ENCODE results near the gene GALNTL6.
"Not testable (repeated sequence)": the region's sequence is repeated elsewhere in the genome, so short reads cannot be mapped to it uniquely, and the experiment has no call there.

The GALNTL6 gene

GRCh38 chr4:172666711-172667368 is 853.6 kb downstream of the GALNTL6 start:
- DNase-seq (ENCODE audit: low spot score) = peak; percentile 2

GRCh38 chr4:172674811-172675210 is 861.6 kb downstream of the GALNTL6 start:
- no peak for DNase-seq (ENCODE audit: low spot score)

GRCh38 chr4:172675232-172675631 is 862.0 kb downstream of the GALNTL6 start:
- no peak for DNase-seq (ENCODE audit: low spot score)

GRCh38 chr4:172680691-172681090 is 867.5 kb downstream of the GALNTL6 start:
- DNase-seq (ENCODE audit: low spot score) = no peak

GRCh38 chr4:172683021-172683420 is 869.8 kb downstream of the GALNTL6 start:
- no peak for DNase-seq (ENCODE audit: low spot score)

- DNase-seq (ENCODE audit: low spot score) = no peak
These were observed 872.8 kb downstream of the GALNTL6 start for GRCh38 chr4:172686021-172686420.

- DNase-seq (ENCODE audit: low spot score) = no peak
These were observed 875.3 kb downstream of the GALNTL6 start for GRCh38 chr4:172688534-172688933.

GRCh38 chr4:172691552-172691951 is 878.3 kb downstream of the GALNTL6 start:
- DNase-seq (ENCODE audit: low spot score) = no peak

GRCh38 chr4:172692701-172693100 is 879.5 kb downstream of the GALNTL6 start:
- DNase-seq (ENCODE audit: low spot score) = no peak

- DNase-seq (ENCODE audit: low spot score) = no peak
These were observed 885.1 kb downstream of the GALNTL6 start for GRCh38 chr4:172698256-172698655.

GRCh38 chr4:172705565-172705964 is 892.4 kb downstream of the GALNTL6 start:
- DNase-seq (ENCODE audit: low spot score) = no peak

GRCh38 chr4:172706000-172706399 is 892.8 kb downstream of the GALNTL6 start:
- DNase-seq (ENCODE audit: low spot score) = no peak

- DNase-seq (ENCODE audit: low spot score) = no peak
These were observed 894.4 kb downstream of the GALNTL6 start for GRCh38 chr4:172707622-172708021.

- no peak for DNase-seq (ENCODE audit: low spot score)
These were observed 895.0 kb downstream of the GALNTL6 start for GRCh38 chr4:172708184-172708583.

GRCh38 chr4:172709376-172709775 is 896.2 kb downstream of the GALNTL6 start:
- DNase-seq (ENCODE audit: low spot score) = no peak

GRCh38 chr4:172716291-172716690 is 903.1 kb downstream of the GALNTL6 start:
- DNase-seq (ENCODE audit: low spot score) = no peak

- no peak for DNase-seq (ENCODE audit: low spot score)
These were observed 908.5 kb downstream of the GALNTL6 start for GRCh38 chr4:172721659-172722058.

- peak; percentile 2 for DNase-seq (ENCODE audit: low spot score)
These were observed 912.4 kb downstream of the GALNTL6 start for GRCh38 chr4:172725581-172725980.

GRCh38 chr4:172726001-172726423 is 912.8 kb downstream of the GALNTL6 start:
- no peak for DNase-seq (ENCODE audit: low spot score)

GRCh38 chr4:172727631-172728030 is 914.4 kb downstream of the GALNTL6 start:
- no peak for DNase-seq (ENCODE audit: low spot score)

GRCh38 chr4:172733645-172734044 is 920.4 kb downstream of the GALNTL6 start:
- not testable (repeated sequence) for DNase-seq (ENCODE audit: low spot score)

GRCh38 chr4:172734555-172734954 is 921.4 kb downstream of the GALNTL6 start:
- DNase-seq (ENCODE audit: low spot score) = no peak

GRCh38 chr4:172736046-172736445 is 922.8 kb downstream of the GALNTL6 start:
- DNase-seq (ENCODE audit: low spot score) = no peak

- DNase-seq (ENCODE audit: low spot score) = no peak
These were observed 927.2 kb downstream of the GALNTL6 start for GRCh38 chr4:172740434-172740833.

Data from hepatic stellate cell (primary cell).